Caco-2 (cell line): ENCODE results near the gene FGF14. TPM values are rescaled to one million over a fixed set of nuclear protein-coding genes. Genes with fewer than 3 reads are reported as not detected.
"Not testable (repeated sequence)": the region's sequence is repeated elsewhere in the genome, so short reads cannot be mapped to it uniquely, and the experiment has no call there.

Experiments
- BruUV-seq: library from RNA; stranded (reverse); fragments of 400-500 nt; replicated peaks from 2 replicates; lab custom pipeline; 2021; lab: Mats Ljungman, UMichigan
- CTCF ChIA-PET: fragments of 300-600 bp; sonication (Branson Sonifier 250); formaldehyde crosslinking; loops from one replicate; lab custom pipeline; 2022; ENCODE audit warnings: antibody characterized with exemption; lab: Charles Lee
- POLR2A ChIA-PET: fragments of 300-600 bp; sonication (Branson Sonifier 250); formaldehyde crosslinking; loops from one replicate; lab custom pipeline; 2022; ENCODE audit warnings: antibody characterized with exemption; lab: Charles Lee
- DNase-seq, 2 experiments: peaks; one replicate each; pipeline versions ENCODE4 v3.0.0 to v3.0.0-alpha.2; 2020 to 2022
- H3K27me3 ChIP-seq: replicated peaks from 2 replicates; pipeline ENCODE4 v1.6.0; 2011; ENCODE audit warnings: low read length; ENCODE audit not compliant: control insufficient read depth, insufficient read depth
- H3K36me3 ChIP-seq: 2 replicates; pipeline ENCODE4 v1.5.1; 2011; ENCODE audit warnings: low read length; ENCODE audit not compliant: control insufficient read depth, insufficient read depth
- H3K4me1 ChIP-seq: fragments of 250-450 bp; sonication (Bioruptor Pico); 2 replicates; pipeline ENCODE4 v1.5.1; 2020; ENCODE audit warnings: mild to moderate bottlenecking
- H3K4me3 ChIP-seq: 2 replicates; pipeline ENCODE4 v1.5.1; 2011; ENCODE audit warnings: low read depth, mild to moderate bottlenecking, control low read depth, low read length
- H3K9me3 ChIP-seq: fragments of 250-450 bp; sonication (Bioruptor Pico); 2 replicates; pipeline ENCODE4 v1.5.1; 2020; ENCODE audit warnings: mild to moderate bottlenecking, moderate library complexity
- H3K27ac Mint-ChIP-seq: one replicate; pipeline ENCODE4 v1.8.0; 2022; ENCODE audit warnings: mixed read lengths; ENCODE audit not compliant: unreplicated experiment
- H3K27me3 Mint-ChIP-seq: one replicate; pipeline ENCODE4 v1.8.0; 2022; ENCODE audit warnings: mixed read lengths; ENCODE audit not compliant: insufficient read depth, unreplicated experiment
- H3K36me3 Mint-ChIP-seq: one replicate; pipeline ENCODE4 v1.8.0; 2022; ENCODE audit warnings: mild to moderate bottlenecking, mixed read lengths; ENCODE audit not compliant: insufficient read depth, unreplicated experiment
- H3K4me1 Mint-ChIP-seq: one replicate; pipeline ENCODE4 v1.8.0; 2022; ENCODE audit warnings: low read depth, mixed read lengths; ENCODE audit not compliant: unreplicated experiment
- H3K4me3 Mint-ChIP-seq: one replicate; pipeline ENCODE4 v1.8.0; 2022; ENCODE audit warnings: mild to moderate bottlenecking, moderate library complexity, mixed read lengths; ENCODE audit not compliant: unreplicated experiment
- H3K9me3 Mint-ChIP-seq: one replicate; pipeline ENCODE4 v1.8.0; 2022; ENCODE audit warnings: mixed read lengths; ENCODE audit not compliant: unreplicated experiment
- CTCF ChIP-seq, 2 experiments: fragments of 200-600 bp in 1 of 2; IDR thresholded peaks; 1 replicate in 1 of 2; 2 replicates in 1 of 2; pipeline versions ENCODE4 v1.5.1 to v1.8.0; 2011 to 2022; ENCODE audit warnings: antibody characterized with exemption in 1 of 2, control low read depth in 1 of 2, inconsistent platforms in 1 of 2, low read depth in 1 of 2, low read length in 1 of 2, mild to moderate bottlenecking in 1 of 2, moderate library complexity in 1 of 2; ENCODE audit not compliant: insufficient read depth in 1 of 2, severe bottlenecking in 1 of 2, unreplicated experiment in 1 of 2
- intact Hi-C: fragments of 100-400 bp; cut with micrococcal nuclease; formaldehyde crosslinking; loops from one replicate; pipeline ENCODE4 v1.10.0; 2022; ENCODE audit not compliant: unreplicated experiment
- total RNA-seq: library from RNA; stranded (reverse); gene quantifications from 2 replicates; pipeline ENCODE4 v1.2.3, GENCODE V29; 2022

The FGF14 gene
- total RNA-seq, 1 experiment from 2014 or later: not detected

GRCh38 chr13:102073251-102073650 is 328.6 kb downstream of the FGF14 start:
- H3K36me3 Mint-ChIP-seq: no peaks in the 10 kb centered on the region
- no peaks in the 10 kb centered on the region for H3K9me3 Mint-ChIP-seq
- Histone ChIP-seq H3K27me3 (no peaks in the 10 kb centered on the region), H3K9me3 (no peaks in the 10 kb centered on the region), H3K4me3 (no peak overlapping the region), H3K4me1 (no peaks in the 10 kb centered on the region), H3K36me3 (no peaks in the 10 kb centered on the region)
- BruUV-seq: no TSS peak
- POLR2A ChIA-PET: no interaction called here
- H3K27me3 Mint-ChIP-seq: peaks cover 10% of the 10 kb centered on the region
- no peak for DNase-seq
- no peak for TF ChIP-seq CTCF (IDR thresholded peaks at IDR 0.05; ENCODE audit: insufficient read depth in 1 of 2, low read depth in 1 of 2, low read length in 1 of 2, severe bottlenecking in 1 of 2, unreplicated experiment in 1 of 2)
- H3K4me1 Mint-ChIP-seq: no peaks in the 10 kb centered on the region
- no peak overlapping the region for H3K27ac Mint-ChIP-seq
- H3K4me3 Mint-ChIP-seq: no peak overlapping the region
- intact Hi-C loops: no loop called here
- CTCF ChIA-PET: no interaction called here

- H3K4me3 Mint-ChIP-seq: no peak overlapping the region
- no peaks in the 10 kb centered on the region for H3K36me3 ChIP-seq
- no peak for DNase-seq
- POLR2A ChIA-PET: no interaction called here
- intact Hi-C loops: no loop called here
- H3K27me3 Mint-ChIP-seq: peaks cover 8% of the 10 kb centered on the region
- no peaks in the 10 kb centered on the region for H3K27me3 ChIP-seq
- H3K4me3 ChIP-seq: no peak overlapping the region
- no peak overlapping the region for H3K27ac Mint-ChIP-seq
- no peak for TF ChIP-seq CTCF (IDR thresholded peaks at IDR 0.05; ENCODE audit: insufficient read depth in 1 of 2, low read depth in 1 of 2, low read length in 1 of 2, severe bottlenecking in 1 of 2, unreplicated experiment in 1 of 2)
- no peaks in the 10 kb centered on the region for H3K36me3 Mint-ChIP-seq
- BruUV-seq: no TSS peak
- CTCF ChIA-PET: no interaction called here
- H3K4me1 ChIP-seq: no peaks in the 10 kb centered on the region
- H3K9me3 Mint-ChIP-seq: no peaks in the 10 kb centered on the region
- no peaks in the 10 kb centered on the region for H3K4me1 Mint-ChIP-seq
- H3K9me3 ChIP-seq: no peaks in the 10 kb centered on the region
Measured at GRCh38 chr13:102071711-102072110, 330.1 kb downstream of the FGF14 start.

GRCh38 chr13:102068323-102068722 is 333.5 kb downstream of the FGF14 start:
- H3K36me3 ChIP-seq, H3K9me3 Mint-ChIP-seq, intact Hi-C loops, H3K27me3 Mint-ChIP-seq, POLR2A ChIA-PET, CTCF ChIA-PET, H3K4me1 Mint-ChIP-seq, DNase-seq, H3K4me1 ChIP-seq, H3K4me3 ChIP-seq, H3K36me3 Mint-ChIP-seq, H3K4me3 Mint-ChIP-seq, H3K27me3 ChIP-seq, H3K27ac Mint-ChIP-seq, H3K9me3 ChIP-seq, BruUV-seq: not testable (repeated sequence)
